ENCODE measurements around the gene ZNF462. TPM values are rescaled to one million over a fixed set of nuclear protein-coding genes. Genes with fewer than 3 reads are reported as not detected.

The ZNF462 gene
- polyA plus RNA-seq, 3 donors = not detected

DNA sequence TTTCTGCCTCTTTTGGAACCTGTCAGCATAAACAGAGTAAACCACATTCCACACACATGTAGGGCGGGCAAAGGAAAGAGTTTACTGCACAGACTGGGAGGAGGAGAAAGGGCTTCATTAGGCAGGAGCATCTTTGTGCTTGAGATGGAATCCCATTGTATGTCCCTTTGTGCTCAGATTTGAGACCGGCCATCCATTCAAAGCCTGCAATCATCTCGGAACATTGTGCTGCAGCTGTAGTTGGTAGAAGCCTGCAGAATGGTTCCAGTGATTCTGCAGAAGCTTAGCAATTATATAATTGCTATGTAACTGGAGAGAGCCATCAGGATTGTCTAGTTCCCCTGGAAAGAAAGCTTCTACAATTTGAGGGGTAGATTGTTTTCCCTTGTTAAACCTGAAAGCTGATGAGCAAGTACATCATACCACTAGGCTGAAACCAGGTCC, 16.5 kb downstream of the ZNF462 start:
- Histone ChIP-seq H3K79me2 (ENCODE audit: insufficient read depth, low read length) (no peaks in the 10 kb centered on the region), H3K27ac (ENCODE audit: low read depth in 1 of 2, low read length in 2 of 2) (no peak overlapping the region), H3K4me1 (ENCODE audit: control insufficient read depth in 1 of 2, insufficient read depth in 2 of 2, low read length in 2 of 2) (no peaks in the 10 kb centered on the region), H3K9ac (ENCODE audit: insufficient read depth, low read length, poor library complexity, severe bottlenecking) (no peak overlapping the region), H3K36me3 (replicated peaks in 1 of 2; ENCODE audit: control insufficient read depth in 1 of 2, insufficient read depth in 2 of 2, low read length in 2 of 2) (no peaks in the 10 kb centered on the region), H3K4me2 (replicated peaks; ENCODE audit: extremely low read depth, low read length, poor library complexity, severe bottlenecking) (no peak overlapping the region), H3K9me3 (replicated peaks in 1 of 2; ENCODE audit: control insufficient read depth in 1 of 2, insufficient read depth in 1 of 2, low read length in 2 of 2) (no peaks in the 10 kb centered on the region), H3K27me3 (ENCODE audit: control insufficient read depth in 2 of 2, insufficient read depth in 2 of 2, low read length in 2 of 2) (no peaks in the 10 kb centered on the region), H4K20me1 (ENCODE audit: insufficient read depth, low read length) (no peaks in the 10 kb centered on the region), H2AFZ (ENCODE audit: insufficient read depth, low read depth, low read length, poor library complexity, severe bottlenecking) (no peak overlapping the region), H3K4me3 (replicated peaks in 1 of 3; ENCODE audit: low read depth in 2 of 3, low read length in 3 of 3) (no peak overlapping the region)
- TF ChIP-seq, protein P1, sequence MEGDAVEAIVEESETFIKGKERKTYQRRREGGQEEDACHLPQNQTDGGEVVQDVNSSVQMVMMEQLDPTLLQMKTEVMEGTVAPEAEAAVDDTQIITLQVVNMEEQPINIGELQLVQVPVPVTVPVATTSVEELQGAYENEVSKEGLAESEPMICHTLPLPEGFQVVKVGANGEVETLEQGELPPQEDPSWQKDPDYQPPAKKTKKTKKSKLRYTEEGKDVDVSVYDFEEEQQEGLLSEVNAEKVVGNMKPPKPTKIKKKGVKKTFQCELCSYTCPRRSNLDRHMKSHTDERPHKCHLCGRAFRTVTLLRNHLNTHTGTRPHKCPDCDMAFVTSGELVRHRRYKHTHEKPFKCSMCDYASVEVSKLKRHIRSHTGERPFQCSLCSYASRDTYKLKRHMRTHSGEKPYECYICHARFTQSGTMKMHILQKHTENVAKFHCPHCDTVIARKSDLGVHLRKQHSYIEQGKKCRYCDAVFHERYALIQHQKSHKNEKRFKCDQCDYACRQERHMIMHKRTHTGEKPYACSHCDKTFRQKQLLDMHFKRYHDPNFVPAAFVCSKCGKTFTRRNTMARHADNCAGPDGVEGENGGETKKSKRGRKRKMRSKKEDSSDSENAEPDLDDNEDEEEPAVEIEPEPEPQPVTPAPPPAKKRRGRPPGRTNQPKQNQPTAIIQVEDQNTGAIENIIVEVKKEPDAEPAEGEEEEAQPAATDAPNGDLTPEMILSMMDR (IDR thresholded peaks at IDR 0.05) = no peak
- Mint-ChIP-seq H3K4me1 (no peaks in the 10 kb centered on the region), H3K36me3 (no peaks in the 10 kb centered on the region), H3K27me3 (ENCODE audit: low read depth in 3 of 3) (peaks cover 0 to 3% (median 0%) of the 10 kb centered on the region in 3 donors), H3K9me3 (peaks cover 0 to 2% (median 0%) of the 10 kb centered on the region in 7 donors), H3K4me3 (no peak overlapping the region), H3K27ac (no peak overlapping the region)
- DNase-seq = no peak
- intact Hi-C loops (cut with micrococcal nuclease) = no loop called here
- WGBS (ENCODE audit: insufficient coverage) = 96% methylated on average over 2 of the region's 3 CpGs

DNA sequence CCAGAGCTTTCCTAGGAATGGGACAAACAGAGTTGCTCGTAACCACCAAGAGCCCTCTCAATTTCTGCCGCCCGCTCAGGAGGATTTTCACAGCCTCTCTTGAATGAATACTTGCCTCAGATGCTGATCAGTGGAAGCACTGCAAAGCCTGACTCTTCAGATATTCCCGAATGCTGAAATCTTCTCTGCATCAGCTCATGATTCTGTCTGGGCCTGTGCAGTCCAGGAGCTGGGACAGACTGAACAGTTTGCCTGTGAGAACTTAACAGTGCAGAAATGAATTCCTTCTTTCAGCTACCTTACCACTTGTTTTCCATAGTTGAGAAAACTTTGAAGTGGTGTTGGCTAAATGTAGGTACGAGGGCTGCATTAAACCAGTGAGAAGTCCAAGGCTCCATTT, 17.1 kb downstream of the ZNF462 start:
- Histone ChIP-seq H4K20me1 (ENCODE audit: insufficient read depth, low read length) (no peaks in the 10 kb centered on the region), H3K27ac (ENCODE audit: low read depth in 1 of 2, low read length in 2 of 2) (no peak overlapping the region), H2AFZ (ENCODE audit: insufficient read depth, low read depth, low read length, poor library complexity, severe bottlenecking) (no peak overlapping the region), H3K27me3 (ENCODE audit: control insufficient read depth in 2 of 2, insufficient read depth in 2 of 2, low read length in 2 of 2) (no peaks in the 10 kb centered on the region), H3K4me1 (ENCODE audit: control insufficient read depth in 1 of 2, insufficient read depth in 2 of 2, low read length in 2 of 2) (no peaks in the 10 kb centered on the region), H3K9me3 (replicated peaks in 1 of 2; ENCODE audit: control insufficient read depth in 1 of 2, insufficient read depth in 1 of 2, low read length in 2 of 2) (no peaks in the 10 kb centered on the region), H3K4me3 (replicated peaks in 1 of 3; ENCODE audit: low read depth in 2 of 3, low read length in 3 of 3) (no peak overlapping the region), H3K9ac (ENCODE audit: insufficient read depth, low read length, poor library complexity, severe bottlenecking) (no peak overlapping the region), H3K79me2 (ENCODE audit: insufficient read depth, low read length) (no peaks in the 10 kb centered on the region), H3K36me3 (replicated peaks in 1 of 2; ENCODE audit: control insufficient read depth in 1 of 2, insufficient read depth in 2 of 2, low read length in 2 of 2) (no peaks in the 10 kb centered on the region), H3K4me2 (replicated peaks; ENCODE audit: extremely low read depth, low read length, poor library complexity, severe bottlenecking) (no peak overlapping the region)
- TF ChIP-seq, protein P1 (IDR thresholded peaks at IDR 0.05) = no peak
- Mint-ChIP-seq H3K36me3 (no peaks in the 10 kb centered on the region), H3K9me3 (peaks cover 0 to 2% (median 0%) of the 10 kb centered on the region in 7 donors), H3K27ac (no peak overlapping the region), H3K4me3 (no peak overlapping the region), H3K27me3 (ENCODE audit: low read depth in 3 of 3) (peaks cover 0 to 3% (median 0%) of the 10 kb centered on the region in 3 donors), H3K4me1 (no peaks in the 10 kb centered on the region)
- 97% methylated on average over 4 of the region's 5 CpGs for WGBS (ENCODE audit: insufficient coverage)
- intact Hi-C loops (cut with micrococcal nuclease) = no loop called here
- DNase-seq = no peak
